ENCODE results near the gene DSC3. TPM values are rescaled to one million over a fixed set of nuclear protein-coding genes. Genes with fewer than 3 reads are reported as not detected.
"Not testable (repeated sequence)": the region's sequence is repeated elsewhere in the genome, so short reads cannot be mapped to it uniquely, and the experiment has no call there.

DSC3 gene
- total and polyA plus RNA-seq, 2 donors: 1.7 to 9.4 TPM

DNA sequence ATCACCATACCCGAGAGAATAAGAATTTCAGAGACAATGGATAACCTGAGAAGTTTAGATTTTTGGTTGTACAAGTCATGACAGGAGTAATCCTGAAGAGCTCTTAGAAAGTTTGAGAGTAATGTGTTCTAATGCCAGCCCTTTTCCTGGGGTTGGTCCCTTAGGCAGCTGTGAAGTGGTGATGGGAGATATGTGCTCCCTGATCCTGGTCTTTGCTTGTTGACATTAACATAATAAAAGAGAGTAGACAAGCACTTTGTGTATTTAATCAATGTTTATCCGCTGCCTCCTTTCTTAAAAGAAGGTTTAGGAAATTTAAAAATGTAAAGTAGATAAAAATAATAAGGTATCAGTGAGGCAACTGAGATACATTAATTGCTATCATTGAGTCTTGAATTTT, 13.8 kb upstream of the DSC3 start:
- 66% methylated on average over 2 of the region's 2 CpGs for WGBS
- DNase-seq (ENCODE audit: extremely low spot score): no peak
- H3K4me1 ChIP-seq (ENCODE audit: insufficient read depth): no peaks in the 10 kb centered on the region
- H3K27ac ChIP-seq (ENCODE audit: low read depth): no peak overlapping the region
- no peaks in the 10 kb centered on the region for H3K36me3 ChIP-seq (ENCODE audit: insufficient read depth)
- no peak overlapping the region for H3K4me3 ChIP-seq (ENCODE audit: low read depth, low read length)

DNA sequence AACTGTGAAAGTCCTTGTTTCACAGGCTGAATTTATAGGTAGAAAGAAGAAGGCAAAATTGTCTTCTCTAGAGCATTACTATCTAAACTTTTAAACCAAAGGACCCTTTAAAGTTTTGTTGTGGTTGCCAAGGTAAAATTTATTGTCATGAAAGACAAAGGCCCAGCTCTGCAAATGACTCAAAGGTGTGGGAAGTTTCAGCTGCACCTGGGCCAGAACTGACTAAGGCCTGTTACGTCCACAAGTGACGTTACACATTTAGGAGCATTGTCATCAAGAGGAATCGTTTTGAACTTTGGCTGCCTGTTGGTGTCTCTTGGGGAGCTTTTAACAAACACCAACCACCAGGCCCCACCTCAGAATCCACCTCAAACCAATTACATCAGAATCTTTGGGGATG, 8.1 kb upstream of the DSC3 start:
- no peaks in the 10 kb centered on the region for H3K36me3 ChIP-seq (ENCODE audit: insufficient read depth)
- H3K4me1 ChIP-seq (ENCODE audit: insufficient read depth): no peaks in the 10 kb centered on the region
- no peak overlapping the region for H3K27ac ChIP-seq (ENCODE audit: low read depth)
- no peak for DNase-seq (ENCODE audit: extremely low spot score)
- no peak overlapping the region for H3K4me3 ChIP-seq (ENCODE audit: low read depth, low read length)
- WGBS: 84% methylated on average over 3 of the region's 3 CpGs

DNA sequence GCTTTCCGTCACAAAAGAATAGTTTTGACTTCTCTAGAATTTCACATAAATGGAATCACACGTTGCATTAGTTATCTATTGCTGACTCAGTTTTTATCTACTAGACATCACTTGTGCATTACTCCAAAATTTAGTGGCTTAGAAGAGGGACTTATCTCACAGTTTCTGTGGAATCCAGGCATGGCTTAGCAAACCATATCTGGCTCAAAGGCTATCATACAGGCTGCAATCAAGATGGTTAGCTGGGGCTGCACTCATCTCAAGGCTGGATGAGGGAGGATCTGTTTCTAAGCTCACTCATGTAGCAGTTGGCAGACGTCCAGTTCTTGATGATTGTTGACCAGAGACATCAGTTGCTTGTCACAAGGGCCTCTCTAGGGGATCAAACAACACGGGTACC, 6.6 kb upstream of the DSC3 start:
- WGBS: 32% methylated on average over 4 of the region's 4 CpGs
- H3K27ac ChIP-seq (ENCODE audit: low read depth): no peak overlapping the region
- DNase-seq (ENCODE audit: extremely low spot score): no peak

DNA sequence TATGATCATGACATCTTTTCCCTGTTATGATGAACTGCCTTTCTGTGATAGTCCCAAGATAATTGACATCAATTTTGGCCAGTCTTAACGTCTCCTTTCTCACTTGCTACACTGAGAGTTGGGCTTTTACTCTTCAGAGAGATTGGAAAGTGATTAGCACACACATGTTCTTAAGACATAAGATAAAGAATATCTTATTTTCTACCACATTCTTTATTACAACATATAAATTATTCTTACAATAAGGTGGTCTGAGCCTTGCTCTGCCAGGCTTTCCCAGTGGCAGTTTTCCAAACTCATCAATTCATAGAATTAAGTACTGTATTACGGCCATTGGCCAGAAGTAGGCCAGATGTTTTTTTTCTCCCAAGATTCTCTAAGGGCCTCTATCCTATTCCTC, 5.7 kb upstream of the DSC3 start:
- no peak for DNase-seq (ENCODE audit: extremely low spot score)
- no peak overlapping the region for H3K27ac ChIP-seq (ENCODE audit: low read depth)
- H3K4me1 ChIP-seq (ENCODE audit: insufficient read depth): no peaks in the 10 kb centered on the region
- WGBS: 44% methylated on average over 2 of the region's 2 CpGs
- H3K4me3 ChIP-seq (ENCODE audit: low read depth, low read length): no peak overlapping the region
- no peaks in the 10 kb centered on the region for H3K36me3 ChIP-seq (ENCODE audit: insufficient read depth)

More for the DNA sequence above, 6.6 kb upstream of the DSC3 start:
- H3K36me3 ChIP-seq (ENCODE audit: insufficient read depth): no peaks in the 10 kb centered on the region
- H3K4me3 ChIP-seq (ENCODE audit: low read depth, low read length): no peak overlapping the region
- H3K4me1 ChIP-seq (ENCODE audit: insufficient read depth): no peaks in the 10 kb centered on the region

DNA sequence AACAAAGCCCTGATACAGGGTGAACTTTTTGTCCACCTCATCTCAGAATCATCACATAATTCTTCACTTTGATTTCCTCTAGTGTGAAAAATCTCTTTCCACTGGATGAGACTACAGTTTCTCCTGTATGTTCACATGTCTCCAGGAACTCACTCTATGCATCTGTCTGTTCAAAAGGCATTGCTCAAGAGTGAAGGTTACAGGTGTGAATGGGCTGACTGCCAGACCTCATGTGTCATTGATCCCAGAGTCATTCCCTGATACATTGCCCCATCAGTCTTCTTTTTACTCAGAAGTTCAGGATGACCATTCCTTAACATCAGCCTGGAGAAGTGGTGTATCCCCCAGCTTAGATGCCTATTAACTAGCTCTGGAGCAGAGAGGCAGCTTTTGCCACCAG, 4.4 kb upstream of the DSC3 start:
- Histone ChIP-seq H3K27ac (ENCODE audit: low read depth) (no peak overlapping the region), H3K4me3 (ENCODE audit: low read depth, low read length) (no peak overlapping the region), H3K4me1 (ENCODE audit: insufficient read depth) (peaks cover 2% of the 10 kb centered on the region), H3K36me3 (ENCODE audit: insufficient read depth) (no peaks in the 10 kb centered on the region)
- DNase-seq (ENCODE audit: extremely low spot score): no peak

DNA sequence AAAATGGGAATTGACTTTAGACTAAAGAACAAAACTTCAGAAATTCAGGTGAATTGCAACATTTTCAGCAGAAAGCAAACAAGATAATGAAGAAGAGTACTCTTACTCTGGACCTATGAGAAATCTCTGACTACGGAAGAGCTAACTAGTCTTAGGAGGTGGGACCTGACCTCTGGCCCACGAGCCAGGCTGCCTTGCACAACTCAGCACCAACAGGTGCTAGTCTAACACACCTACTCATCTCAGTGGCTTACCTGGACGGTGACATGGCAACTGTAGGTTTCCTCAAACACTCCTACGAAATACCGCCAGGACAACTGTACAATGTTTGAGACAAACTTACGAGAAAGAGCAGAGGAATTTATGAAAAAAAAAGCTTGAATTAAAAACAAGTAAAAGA, 3.1 kb upstream of the DSC3 start:
- Histone ChIP-seq H3K27ac (ENCODE audit: low read depth) (no peak overlapping the region), H3K4me3 (ENCODE audit: low read depth, low read length) (no peak overlapping the region), H3K36me3 (ENCODE audit: insufficient read depth) (no peaks in the 10 kb centered on the region), H3K4me1 (ENCODE audit: insufficient read depth) (peaks cover 2% of the 10 kb centered on the region)
- DNase-seq (ENCODE audit: extremely low spot score): no peak
- WGBS: 81% methylated on average over 6 of the region's 6 CpGs

DNA sequence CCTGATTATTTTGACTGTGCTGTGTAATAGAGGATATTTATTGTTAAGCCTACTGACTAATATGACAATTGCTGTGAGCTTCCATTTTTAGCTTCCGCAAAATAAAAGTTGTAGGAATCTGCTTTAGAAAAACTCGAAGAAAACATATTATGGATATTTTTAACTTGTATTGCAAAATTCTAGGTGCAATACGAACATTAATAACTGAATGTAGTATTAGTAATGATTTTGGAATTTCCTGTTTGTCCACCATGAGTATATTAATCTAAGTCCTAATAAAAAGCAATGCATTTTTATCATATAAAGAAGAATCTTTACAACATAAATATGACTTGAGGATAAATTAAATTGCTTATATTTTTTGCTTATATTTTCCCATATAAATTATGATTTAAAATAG, 2.4 kb upstream of the DSC3 start:
- no peak for DNase-seq (ENCODE audit: extremely low spot score)
- Histone ChIP-seq H3K4me3 (ENCODE audit: low read depth, low read length) (no peak overlapping the region), H3K27ac (ENCODE audit: low read depth) (no peak overlapping the region), H3K4me1 (ENCODE audit: insufficient read depth) (peaks cover 2% of the 10 kb centered on the region), H3K36me3 (ENCODE audit: insufficient read depth) (no peaks in the 10 kb centered on the region)
- WGBS: 68% methylated on average over 3 of the region's 3 CpGs

DNA sequence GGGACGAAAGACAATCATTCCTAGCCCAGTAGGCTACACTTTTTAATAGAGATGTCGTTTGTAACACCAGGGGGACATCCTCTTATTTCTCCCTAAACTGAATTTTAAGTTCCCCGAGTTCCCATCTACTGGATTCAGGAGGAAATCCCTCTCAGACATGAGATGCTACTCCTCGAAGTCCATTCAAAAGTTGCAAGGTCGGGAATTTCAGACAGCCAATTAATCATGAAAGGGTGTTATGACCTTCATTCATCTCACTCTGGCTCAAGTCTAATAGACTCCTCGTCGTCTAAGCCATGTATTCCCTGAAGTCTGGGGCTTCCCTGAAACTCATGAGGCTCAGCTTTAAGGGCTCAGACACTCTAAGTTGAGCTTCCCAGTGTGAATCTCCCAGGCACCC, 1.2 kb upstream of the DSC3 start:
- Histone ChIP-seq H3K36me3 (ENCODE audit: insufficient read depth) (no peaks in the 10 kb centered on the region), H3K4me1 (ENCODE audit: insufficient read depth) (peaks cover 2% of the 10 kb centered on the region), H3K4me3 (ENCODE audit: low read depth, low read length) (no peak overlapping the region), H3K27ac (ENCODE audit: low read depth) (no peak overlapping the region)
- DNase-seq (ENCODE audit: extremely low spot score): no peak
- 80% methylated on average over 7 of the region's 7 CpGs for WGBS

DNA sequence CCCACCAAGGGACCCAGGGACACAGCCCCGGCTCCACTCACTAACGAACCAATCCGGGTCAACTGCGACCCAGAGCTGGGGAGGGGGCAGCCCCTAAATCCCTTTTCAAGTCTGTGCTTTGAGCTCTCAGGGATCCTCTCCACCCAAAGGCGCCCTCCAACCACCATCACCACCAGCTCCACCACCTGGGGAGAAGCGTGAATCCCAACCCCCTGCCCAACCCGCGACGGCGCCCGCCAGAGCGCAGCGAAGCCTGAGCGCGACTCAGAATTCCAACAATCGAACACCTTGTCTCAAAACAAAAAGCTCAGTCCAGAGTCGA, 497 bp downstream of the DSC3 start:
- peak overlapping the region; percentile 20 for H3K4me3 ChIP-seq (ENCODE audit: low read depth, low read length)
- no peak overlapping the region for H3K27ac ChIP-seq (ENCODE audit: low read depth)
- no peak for DNase-seq (ENCODE audit: extremely low spot score)
- WGBS: 2% methylated on average over 17 of the region's 17 CpGs
- no peaks in the 10 kb centered on the region for H3K36me3 ChIP-seq (ENCODE audit: insufficient read depth)
- peaks cover 2% of the 10 kb centered on the region for H3K4me1 ChIP-seq (ENCODE audit: insufficient read depth)

DNA sequence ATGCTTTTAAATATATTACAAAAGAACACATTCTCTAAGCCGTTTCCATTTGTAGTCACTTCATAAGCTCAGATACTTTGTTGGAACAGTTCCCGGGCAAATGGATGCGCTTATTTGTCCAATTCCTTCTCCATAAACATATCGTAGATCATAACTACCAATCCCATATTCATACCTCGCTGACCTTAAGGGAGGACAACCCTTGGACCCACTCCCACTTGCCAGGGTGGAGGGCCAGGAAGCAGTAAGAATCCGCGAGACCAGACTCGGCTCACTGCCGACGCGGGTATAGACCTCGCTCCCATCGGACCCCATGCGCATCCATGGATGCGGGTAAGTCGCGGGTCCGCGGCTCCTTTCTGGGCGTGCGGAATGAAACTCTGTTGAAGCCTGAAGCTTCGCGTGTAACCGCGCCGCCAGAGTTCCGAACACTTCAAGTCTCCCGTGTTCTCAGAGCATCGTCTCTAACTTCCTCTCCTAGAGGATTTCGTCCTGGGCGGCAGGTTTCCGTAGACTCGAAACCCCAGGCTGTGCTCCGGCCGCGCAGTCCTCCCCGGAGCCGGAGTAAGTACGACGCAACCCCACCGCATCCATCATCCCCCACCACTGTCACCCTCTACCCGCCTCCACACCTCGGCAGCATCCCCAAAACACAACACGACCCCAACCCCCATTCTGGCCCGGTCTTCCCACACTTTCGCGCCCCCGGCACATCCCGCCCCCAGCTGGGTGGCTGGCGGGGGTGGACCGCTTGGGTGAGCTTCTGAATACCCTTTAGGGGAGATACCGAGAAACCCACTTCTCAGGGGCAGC, 1.1 kb downstream of the DSC3 start:
- Histone ChIP-seq H3K36me3 (ENCODE audit: insufficient read depth) (no peaks in the 10 kb centered on the region), H3K27ac (ENCODE audit: low read depth) (no peak overlapping the region), H3K4me1 (ENCODE audit: insufficient read depth) (peaks cover 2% of the 10 kb centered on the region), H3K4me3 (ENCODE audit: low read depth, low read length) (peak overlapping the region; percentile 20)
- WGBS: 2% methylated on average over 52 of the region's 52 CpGs
- DNase-seq (ENCODE audit: extremely low spot score): no peak

DNA sequence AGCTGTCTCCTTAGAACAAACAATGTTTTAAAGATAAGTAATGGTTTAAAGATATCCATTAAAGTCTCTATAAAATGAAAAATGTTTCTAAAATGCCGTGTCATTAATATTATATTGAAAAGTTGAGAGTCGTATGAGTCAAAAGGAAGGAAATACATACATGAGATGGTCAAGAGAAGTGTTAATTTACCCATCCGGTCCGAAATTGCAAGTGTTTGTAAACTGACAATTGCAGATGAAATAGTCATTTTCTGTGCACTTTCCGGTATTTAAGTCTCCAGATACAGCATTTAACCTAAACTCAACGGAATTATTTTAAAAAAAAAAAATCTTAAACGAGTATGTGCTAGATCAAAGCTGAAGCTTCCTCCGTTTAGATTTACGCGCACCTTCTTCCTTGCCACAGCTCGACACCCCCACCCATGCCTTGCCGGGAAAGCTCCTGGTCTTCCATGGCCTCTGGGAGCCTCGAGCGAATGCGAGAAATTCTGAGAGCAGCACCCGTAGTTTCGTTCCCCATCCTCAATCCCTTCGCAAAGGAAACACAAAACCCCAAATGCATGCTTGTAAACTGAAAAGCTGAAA, 1.8 kb downstream of the DSC3 start:
- no peak overlapping the region for H3K4me3 ChIP-seq (ENCODE audit: low read depth, low read length)
- WGBS: 6% methylated on average over 18 of the region's 18 CpGs
- H3K4me1 ChIP-seq (ENCODE audit: insufficient read depth): peaks cover 2% of the 10 kb centered on the region
- no peak for DNase-seq (ENCODE audit: extremely low spot score)
- H3K36me3 ChIP-seq (ENCODE audit: insufficient read depth): no peaks in the 10 kb centered on the region
- no peak overlapping the region for H3K27ac ChIP-seq (ENCODE audit: low read depth)

DNA sequence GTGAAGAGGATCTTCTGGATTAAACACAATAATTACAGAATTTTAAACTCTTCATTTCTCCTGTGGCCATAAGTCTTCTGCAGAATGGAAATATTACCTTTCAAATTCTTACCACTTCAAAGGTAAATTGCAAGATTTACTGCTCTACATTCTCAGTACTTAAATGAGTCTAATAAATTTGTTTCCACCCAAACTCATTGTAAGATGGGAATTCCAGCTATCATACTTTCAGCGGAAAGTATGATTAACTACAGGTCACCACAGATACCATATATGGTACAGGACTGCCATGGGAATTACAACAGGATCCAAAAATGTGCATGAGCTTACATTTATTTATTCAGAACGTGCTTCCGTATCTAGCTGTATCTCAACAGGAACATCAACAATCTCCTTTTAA, 3.1 kb downstream of the DSC3 start:
- peaks cover 2% of the 10 kb centered on the region for H3K4me1 ChIP-seq (ENCODE audit: insufficient read depth)
- H3K27ac ChIP-seq (ENCODE audit: low read depth): no peak overlapping the region
- H3K36me3 ChIP-seq (ENCODE audit: insufficient read depth): no peaks in the 10 kb centered on the region
- no peak for DNase-seq (ENCODE audit: extremely low spot score)
- no peak overlapping the region for H3K4me3 ChIP-seq (ENCODE audit: low read depth, low read length)
- WGBS: 47% methylated on average over 3 of the region's 3 CpGs

DNA sequence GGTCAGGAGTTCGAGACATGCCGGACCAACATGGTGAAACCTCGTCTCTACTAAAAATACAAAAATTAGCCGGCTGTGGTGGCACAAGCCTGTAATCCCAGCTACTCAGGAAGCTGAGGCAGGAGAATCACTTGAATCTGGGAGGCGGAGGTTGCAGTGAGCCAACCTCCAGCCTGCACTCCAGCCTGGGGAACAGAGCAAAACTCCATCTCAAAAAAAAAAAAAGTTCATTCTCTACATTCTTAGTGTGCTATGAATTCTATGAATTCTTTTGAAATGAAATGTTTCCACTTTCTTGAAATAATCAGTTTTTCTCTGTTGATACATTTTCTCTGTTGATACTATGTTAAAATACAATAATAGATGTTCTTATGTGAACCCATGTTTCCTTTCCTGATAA, 4.9 kb downstream of the DSC3 start:
- 90% methylated on average over 5 of the region's 5 CpGs for WGBS
- not testable (repeated sequence) for H3K27ac ChIP-seq (ENCODE audit: low read depth); H3K4me1 ChIP-seq (ENCODE audit: insufficient read depth); H3K36me3 ChIP-seq (ENCODE audit: insufficient read depth); DNase-seq (ENCODE audit: extremely low spot score); H3K4me3 ChIP-seq (ENCODE audit: low read depth, low read length)

DNA sequence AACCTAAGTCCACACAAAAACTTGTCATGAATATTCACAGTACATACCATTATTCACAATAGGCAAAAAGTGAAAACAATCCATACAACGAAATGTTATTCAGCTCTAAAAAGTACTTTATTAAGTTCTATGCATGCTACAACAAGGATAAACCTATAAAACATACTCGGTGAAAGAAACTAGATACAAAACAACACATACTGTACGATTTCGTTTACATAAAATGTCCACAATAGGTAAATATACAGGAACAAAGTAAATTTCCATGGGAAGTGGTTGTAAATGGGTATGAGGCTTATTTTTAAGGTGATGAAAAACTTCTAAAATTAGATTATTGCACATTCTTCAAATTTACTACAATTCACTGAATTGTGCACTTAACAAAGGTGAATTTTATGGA, 8.0 kb downstream of the DSC3 start:
- DNase-seq (ENCODE audit: extremely low spot score): no peak
- no peak overlapping the region for H3K4me3 ChIP-seq (ENCODE audit: low read depth, low read length)
- no peak overlapping the region for H3K27ac ChIP-seq (ENCODE audit: low read depth)
- 72% methylated on average over 4 of the region's 4 CpGs for WGBS
- no peaks in the 10 kb centered on the region for H3K36me3 ChIP-seq (ENCODE audit: insufficient read depth)
- no peaks in the 10 kb centered on the region for H3K4me1 ChIP-seq (ENCODE audit: insufficient read depth)

All from urinary bladder (tissue), 4 donors.